Right renal pelvis (tissue), 4 donors: ENCODE measurements around the gene MMP25. TPM values are rescaled to one million over a fixed set of nuclear protein-coding genes. Genes with fewer than 3 reads are reported as not detected.
"Not testable (repeated sequence)": the region's sequence is repeated elsewhere in the genome, so short reads cannot be mapped to it uniquely, and the experiment has no call there.

Source experiments
- DNase-seq, 4 donors: peaks; one replicate each; pipeline ENCODE4 v3.0.0-alpha.2; 2013; ENCODE audit warnings: low read depth in 4 of 4, low spot score in 3 of 4, missing footprints in 1 of 4
- polyA plus RNA-seq, 4 donors: library from polyadenylated mRNA; unstranded; fragments of 120-200 nt; gene quantifications; one replicate each; pipeline ENCODE4 v1.2.1, GENCODE V29; 2013; ENCODE audit not compliant: insufficient read length in 4 of 4

MMP25 gene
- polyA plus RNA-seq, 4 donors = 0.78 to 1.8 (median 1.1) TPM

- DNase-seq = no peak
These were observed 24.3 kb downstream of the MMP25 start for GRCh38 chr16:3070608-3071111.

- DNase-seq = no peak
These were observed 25.3 kb downstream of the MMP25 start for GRCh38 chr16:3071655-3072054.

- DNase-seq = not testable (repeated sequence)
These were observed 25.8 kb downstream of the MMP25 start for GRCh38 chr16:3072148-3072547.

- not testable (repeated sequence) for DNase-seq
These were observed 26.4 kb downstream of the MMP25 start for GRCh38 chr16:3072576-3073263.

- no peak for DNase-seq
These were observed 27.1 kb downstream of the MMP25 start for GRCh38 chr16:3073448-3073847.

- DNase-seq = no peak
These were observed 28.6 kb downstream of the MMP25 start for GRCh38 chr16:3074860-3075522.

GRCh38 chr16:3075523-3075915 is 29.2 kb downstream of the MMP25 start:
- no peak for DNase-seq

- DNase-seq = not testable (repeated sequence)
These were observed 29.6 kb downstream of the MMP25 start for GRCh38 chr16:3075946-3076345.

GRCh38 chr16:3076577-3076976 is 30.2 kb downstream of the MMP25 start:
- no peak for DNase-seq

GRCh38 chr16:3080024-3080423 is 33.7 kb downstream of the MMP25 start:
- DNase-seq = no peak

GRCh38 chr16:3081957-3082356 is 35.6 kb downstream of the MMP25 start:
- not testable (repeated sequence) for DNase-seq

- not testable (repeated sequence) for DNase-seq
These were observed 37.0 kb downstream of the MMP25 start for GRCh38 chr16:3083408-3083807.

GRCh38 chr16:3084491-3084890 is 38.1 kb downstream of the MMP25 start:
- no peak for DNase-seq

- no peak for DNase-seq
These were observed 38.8 kb downstream of the MMP25 start for GRCh38 chr16:3084969-3085670.

GRCh38 chr16:3085868-3086595 is 39.7 kb downstream of the MMP25 start:
- no peak for DNase-seq

- no peak for DNase-seq
These were observed 40.4 kb downstream of the MMP25 start for GRCh38 chr16:3086596-3087242.

GRCh38 chr16:3087243-3088235 is 41.2 kb downstream of the MMP25 start:
- DNase-seq = no peak

- no peak for DNase-seq
These were observed 42.1 kb downstream of the MMP25 start for GRCh38 chr16:3088450-3088849.
